Trophoblast cell (in vitro differentiated cells and primary cell): ENCODE results near the gene ZBTB42.

ENCODE experiments used
- DNase-seq, 2 donors: peaks; one replicate each; pipeline ENCODE4 v3.0.0-alpha.2; 2016
- H2AFZ ChIP-seq: 2 replicates; pipeline ENCODE4 v1.6.1; 2013; ENCODE audit warnings: low read length, moderate library complexity, mild to moderate bottlenecking; ENCODE audit not compliant: insufficient read depth, poor library complexity
- H2AK5ac ChIP-seq: 2 replicates; pipeline ENCODE4 v1.6.1; 2013; ENCODE audit warnings: mild to moderate bottlenecking, low read length
- H2BK120ac ChIP-seq: 2 replicates; pipeline ENCODE4 v1.6.1; 2013; ENCODE audit warnings: low read length, mild to moderate bottlenecking, moderate library complexity; ENCODE audit not compliant: insufficient read depth, poor library complexity
- H2BK12ac ChIP-seq: 2 replicates; pipeline ENCODE4 v1.6.1; 2013; ENCODE audit warnings: mild to moderate bottlenecking, low read length, moderate library complexity
- H2BK5ac ChIP-seq: 2 replicates; pipeline ENCODE4 v1.6.1; 2013; ENCODE audit warnings: low read length, low read depth, moderate library complexity, mild to moderate bottlenecking; ENCODE audit not compliant: poor library complexity
- H3K14ac ChIP-seq: 2 replicates; pipeline ENCODE4 v1.6.1; 2013; ENCODE audit warnings: mild to moderate bottlenecking, low read length
- H3K18ac ChIP-seq: 2 replicates; pipeline ENCODE4 v1.6.1; 2013; ENCODE audit warnings: mild to moderate bottlenecking, low read length
- H3K23ac ChIP-seq: 2 replicates; pipeline ENCODE4 v1.6.1; 2013; ENCODE audit warnings: low read length
- H3K27ac ChIP-seq: 2 replicates; pipeline ENCODE4 v1.5.1; 2013; ENCODE audit warnings: low read depth, mild to moderate bottlenecking, inconsistent platforms, low read length, moderate library complexity
- H3K27me3 ChIP-seq: 2 replicates; pipeline ENCODE4 v1.6.1; 2013; ENCODE audit warnings: inconsistent platforms, mild to moderate bottlenecking, low read length, moderate library complexity; ENCODE audit not compliant: insufficient read depth
- H3K36me3 ChIP-seq, 2 experiments: 1 replicate in 1 of 2; 2 replicates in 1 of 2; pipeline ENCODE4 v1.6.1; 2013; ENCODE audit warnings: low read length in 2 of 2, mild to moderate bottlenecking in 2 of 2, moderate library complexity in 1 of 2; ENCODE audit not compliant: insufficient read depth in 2 of 2, control insufficient read depth in 1 of 2
- H3K4ac ChIP-seq: 2 replicates; pipeline ENCODE4 v1.6.1; 2013; ENCODE audit warnings: low read depth, mild to moderate bottlenecking, low read length, moderate library complexity
- H3K4me1 ChIP-seq, 2 experiments: 1 replicate in 1 of 2; 2 replicates in 1 of 2; pipeline ENCODE4 v1.6.1; 2013; ENCODE audit warnings: low read length in 2 of 2, mild to moderate bottlenecking in 2 of 2, moderate library complexity in 1 of 2; ENCODE audit not compliant: insufficient read depth in 2 of 2, control insufficient read depth in 1 of 2
- H3K4me2 ChIP-seq: 2 replicates; pipeline ENCODE4 v1.6.1; 2013; ENCODE audit warnings: inconsistent platforms, mild to moderate bottlenecking, low read length, moderate library complexity
- H3K4me3 ChIP-seq: 2 replicates; pipeline ENCODE4 v1.5.1; 2013; ENCODE audit warnings: mild to moderate bottlenecking, low read depth, low read length, inconsistent platforms
- H3K79me1 ChIP-seq: one replicate; pipeline ENCODE4 v1.6.1; 2013; ENCODE audit warnings: low read length
- H3K79me2 ChIP-seq: 2 replicates; pipeline ENCODE4 v1.6.1; 2013; ENCODE audit warnings: low read length, mild to moderate bottlenecking; ENCODE audit not compliant: control insufficient read depth, insufficient read depth, poor library complexity
- H3K9ac ChIP-seq: 2 replicates; pipeline ENCODE4 v1.6.1; 2013; ENCODE audit warnings: mild to moderate bottlenecking, low read length
- H3K9me3 ChIP-seq: 2 replicates; pipeline ENCODE4 v1.6.1; 2013; ENCODE audit warnings: low read depth, mild to moderate bottlenecking, control low read depth, inconsistent platforms, low read length; ENCODE audit not compliant: insufficient read depth
- H4K12ac ChIP-seq: 2 replicates; pipeline ENCODE4 v1.6.1; 2013; ENCODE audit warnings: low read depth, mild to moderate bottlenecking, low read length, moderate library complexity
- H4K8ac ChIP-seq: 2 replicates; pipeline ENCODE4 v1.6.1; 2013; ENCODE audit warnings: low read depth, mild to moderate bottlenecking, low read length, moderate library complexity
- H4K91ac ChIP-seq: one replicate; pipeline ENCODE4 v1.6.1; 2013; ENCODE audit warnings: low read depth, mild to moderate bottlenecking, low read length, moderate library complexity
- WGBS: extraction: QIAGEN DNeasy Blood & Tissue Kit; methylation state at CpG from one replicate; pipeline ENCODE4 v1.1.7; 2013; ENCODE audit warnings: missing lambda C conversion rate; ENCODE audit not compliant: insufficient read length, insufficient coverage; ENCODE audit errors: extremely low coverage; 5-methylcytosine and 5-hydroxymethylcytosine counted together

Gene ZBTB42

GRCh38 chr14:104843442-104844305 lies 42.8 kb downstream of the ZBTB42 start:
- Histone ChIP-seq H3K79me1 (peaks cover 4% of the 10 kb centered on the region), H4K8ac (peak overlapping the region; percentile 46), H3K9me3 (peaks cover under 1% of the 10 kb centered on the region), H2BK5ac (no peak overlapping the region), H2AK5ac (no peak overlapping the region), H4K91ac (no peak overlapping the region), H2AFZ (peak overlapping the region; percentile 47), H3K4me3 (peak overlapping the region; percentile 46), H2BK12ac (no peak overlapping the region), H3K4me1 (peaks cover 14 to 15% of the 10 kb centered on the region in 2 experiments), H3K9ac (no peak overlapping the region), H4K12ac (no peak overlapping the region), H3K79me2 (no peaks in the 10 kb centered on the region), H3K23ac (no peak overlapping the region), H3K14ac (no peak overlapping the region), H2BK120ac (no peak overlapping the region), H3K18ac (no peak overlapping the region), H3K36me3 (no peaks in the 10 kb centered on the region), H3K4me2 (peak overlapping the region; percentile 83), H3K27me3 (no peaks in the 10 kb centered on the region), H3K4ac (no peak overlapping the region), H3K27ac (no peak overlapping the region)
- no CpG with 5 or more reads among the region's 69 CpGs for WGBS
- DNase-seq, result peak in 1 of 2 donors; percentile 38

GRCh38 chr14:104844306-104845032 lies 43.6 kb downstream of the ZBTB42 start:
- Histone ChIP-seq H3K27ac (no peak overlapping the region), H3K9ac (no peak overlapping the region), H4K8ac (peak overlapping the region; percentile 46), H3K4ac (no peak overlapping the region), H3K23ac (no peak overlapping the region), H3K4me3 (no peak overlapping the region), H4K12ac (no peak overlapping the region), H3K18ac (peak overlapping the region; percentile 54), H2AFZ (peak overlapping the region; percentile 47), H2BK12ac (no peak overlapping the region), H3K79me2 (no peaks in the 10 kb centered on the region), H3K79me1 (peaks cover 4% of the 10 kb centered on the region), H3K4me2 (peak overlapping the region; percentile 83), H2AK5ac (no peak overlapping the region), H2BK120ac (no peak overlapping the region), H3K14ac (no peak overlapping the region), H3K9me3 (peaks cover 2% of the 10 kb centered on the region), H3K36me3 (no peaks in the 10 kb centered on the region), H3K4me1 (peaks cover 14 to 15% of the 10 kb centered on the region in 2 experiments), H4K91ac (no peak overlapping the region), H2BK5ac (no peak overlapping the region), H3K27me3 (no peaks in the 10 kb centered on the region)
- WGBS, result no CpG with 5 or more reads among the region's 27 CpGs
- no peak for DNase-seq

- H3K18ac ChIP-seq, result no peak overlapping the region
- peaks cover 14 to 15% of the 10 kb centered on the region in 2 experiments for H3K4me1 ChIP-seq
- DNase-seq, result no peak
- H3K23ac ChIP-seq, result no peak overlapping the region
- no peaks in the 10 kb centered on the region for H3K36me3 ChIP-seq
- H3K4me2 ChIP-seq, result no peak overlapping the region
- no CpG with 5 or more reads among the region's 4 CpGs for WGBS
- no peak overlapping the region for H4K12ac ChIP-seq
- no peaks in the 10 kb centered on the region for H3K79me2 ChIP-seq
- H3K9ac ChIP-seq, result no peak overlapping the region
- no peak overlapping the region for H4K91ac ChIP-seq
- no peak overlapping the region for H4K8ac ChIP-seq
- H3K4ac ChIP-seq, result no peak overlapping the region
- peaks cover 2% of the 10 kb centered on the region for H3K9me3 ChIP-seq
- H2BK120ac ChIP-seq, result no peak overlapping the region
- H2AK5ac ChIP-seq, result no peak overlapping the region
- H3K27me3 ChIP-seq, result no peaks in the 10 kb centered on the region
- H3K27ac ChIP-seq, result no peak overlapping the region
- H2BK5ac ChIP-seq, result no peak overlapping the region
- no peak overlapping the region for H2BK12ac ChIP-seq
- no peak overlapping the region for H2AFZ ChIP-seq
- H3K4me3 ChIP-seq, result no peak overlapping the region
- peaks cover 4% of the 10 kb centered on the region for H3K79me1 ChIP-seq
- H3K14ac ChIP-seq, result no peak overlapping the region
These were observed 44.2 kb downstream of the ZBTB42 start for GRCh38 chr14:104845033-104845666.

- Histone ChIP-seq H3K79me2 (no peaks in the 10 kb centered on the region), H2BK12ac (no peak overlapping the region), H2BK5ac (no peak overlapping the region), H4K12ac (no peak overlapping the region), H3K9ac (no peak overlapping the region), H3K23ac (no peak overlapping the region), H3K27ac (no peak overlapping the region), H3K4ac (no peak overlapping the region), H3K36me3 (no peaks in the 10 kb centered on the region), H2BK120ac (no peak overlapping the region), H3K18ac (no peak overlapping the region), H3K79me1 (peaks cover 4% of the 10 kb centered on the region), H3K4me3 (no peak overlapping the region), H3K4me2 (no peak overlapping the region), H2AFZ (no peak overlapping the region), H3K4me1 (peaks cover 14 to 15% of the 10 kb centered on the region in 2 experiments), H3K9me3 (peaks cover 2% of the 10 kb centered on the region), H3K27me3 (no peaks in the 10 kb centered on the region), H2AK5ac (no peak overlapping the region), H4K8ac (no peak overlapping the region), H4K91ac (no peak overlapping the region), H3K14ac (no peak overlapping the region)
- DNase-seq, result peak in 1 of 2 donors; percentile 15
- WGBS, result no CpG with 5 or more reads among the region's 3 CpGs
These were observed 45.0 kb downstream of the ZBTB42 start for GRCh38 chr14:104845834-104846441.
